GM13977 (cell line): Measurements from ENCODE around the gene AFAP1.
A peak's percentile ranks its signal among the peaks of the same experiment; 100 is the strongest.

ENCODE experiments used
- DNase-seq: peaks from one replicate; pipeline ENCODE4 v3.0.0; 2012; ENCODE audit warnings: low spot score
- CTCF ChIP-seq: IDR thresholded peaks from 2 replicates; pipeline ENCODE4 v1.5.1; 2012; ENCODE audit warnings: mild to moderate bottlenecking, control low read depth; ENCODE audit not compliant: insufficient read depth; ENCODE audit errors: extremely low read depth, missing control alignments
- in situ Hi-C: fragments of 300-500 bp; cut with MboI; formaldehyde crosslinking; loops from one replicate; pipeline ENCODE4 v1.12.0; 2022; ENCODE audit warnings: low sequenced_read_pairs, low pct_unique_long_range_greater_than_20kb, mixed read lengths, inconsistent platforms; ENCODE audit not compliant: unreplicated experiment

AFAP1 gene

GRCh38 chr4:7964890-7965662, 25.4 kb upstream of the AFAP1 start:
- in situ Hi-C loops: no loop called here
- TF ChIP-seq CTCF: no peak
- DNase-seq: no peak

GRCh38 chr4:7964459-7964858, 24.8 kb upstream of the AFAP1 start:
- in situ Hi-C loops: no loop called here
- peak; percentile 43 for TF ChIP-seq CTCF

GRCh38 chr4:7963691-7964090, 24.0 kb upstream of the AFAP1 start:
- in situ Hi-C loops: no loop called here
- no peak for DNase-seq
- TF ChIP-seq CTCF: no peak

More at GRCh38 chr4:7964459-7964858, 24.8 kb upstream of the AFAP1 start:
- peak; percentile 81 for DNase-seq

- in situ Hi-C loops: no loop called here
- no peak for TF ChIP-seq CTCF
- DNase-seq: no peak
Measured at GRCh38 chr4:7962609-7963508, 23.2 kb upstream of the AFAP1 start.

GRCh38 chr4:7960790-7961655, 21.4 kb upstream of the AFAP1 start:
- TF ChIP-seq CTCF: no peak
- in situ Hi-C loops: no loop called here
- DNase-seq: peak; percentile 70

GRCh38 chr4:7960017-7960789, 20.5 kb upstream of the AFAP1 start:
- in situ Hi-C loops: no loop called here
- DNase-seq: no peak
- no peak for TF ChIP-seq CTCF
